GM19467 (cell line): Measurements from ENCODE around the gene CHAF1A.

ENCODE experiments used
- ATAC-seq: cut with Tn5 transposase; IDR thresholded peaks from one replicate; pipeline ENCODE4 v1.9.1; 2021; ENCODE audit warnings: mild to moderate bottlenecking, moderate library complexity; ENCODE audit not compliant: unreplicated experiment

Gene CHAF1A

DNA sequence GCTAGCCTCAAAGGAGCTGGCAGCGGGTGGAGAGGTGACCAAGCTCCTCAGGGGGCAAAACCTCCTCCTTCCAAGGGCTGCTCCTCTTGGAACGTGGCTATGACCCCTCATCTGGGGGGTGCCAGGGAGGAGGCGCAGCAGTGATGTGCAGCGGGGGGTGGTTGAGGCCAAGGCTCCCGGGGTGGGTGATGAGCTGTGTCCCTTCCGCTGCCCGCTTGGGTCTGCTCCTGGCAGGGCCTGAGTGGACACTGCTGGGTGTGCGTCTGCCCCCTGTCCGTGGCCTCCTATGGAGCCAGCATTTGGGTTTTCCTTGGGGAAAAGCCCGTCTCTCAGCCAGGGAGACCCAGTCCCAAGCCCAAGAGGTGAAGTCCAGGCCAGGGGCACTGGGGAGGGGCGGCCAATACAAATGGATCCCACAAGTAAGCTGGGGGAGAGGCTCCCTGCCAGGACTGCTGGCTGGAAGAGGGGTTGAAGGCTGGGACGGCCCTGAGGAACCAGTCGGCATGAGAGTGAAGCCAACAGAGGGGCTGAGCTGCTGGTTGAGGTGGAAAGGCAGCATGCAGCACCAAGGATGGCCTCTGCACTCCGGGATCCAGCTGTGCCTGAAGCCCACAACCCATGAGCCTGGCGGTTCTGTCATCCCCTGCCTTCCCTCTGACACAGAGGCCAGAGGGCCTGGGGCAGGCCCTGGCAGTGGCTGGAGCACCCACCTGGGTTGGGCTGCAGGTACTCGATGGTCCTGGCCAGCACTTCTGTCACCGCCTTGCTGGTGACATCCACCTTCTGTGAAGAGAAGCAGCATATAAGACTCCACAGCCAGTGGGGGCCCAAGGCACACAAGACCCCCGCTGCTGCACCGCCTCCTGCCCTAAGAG lies 36.4 kb upstream of the CHAF1A start:
- no peak for ATAC-seq

DNA sequence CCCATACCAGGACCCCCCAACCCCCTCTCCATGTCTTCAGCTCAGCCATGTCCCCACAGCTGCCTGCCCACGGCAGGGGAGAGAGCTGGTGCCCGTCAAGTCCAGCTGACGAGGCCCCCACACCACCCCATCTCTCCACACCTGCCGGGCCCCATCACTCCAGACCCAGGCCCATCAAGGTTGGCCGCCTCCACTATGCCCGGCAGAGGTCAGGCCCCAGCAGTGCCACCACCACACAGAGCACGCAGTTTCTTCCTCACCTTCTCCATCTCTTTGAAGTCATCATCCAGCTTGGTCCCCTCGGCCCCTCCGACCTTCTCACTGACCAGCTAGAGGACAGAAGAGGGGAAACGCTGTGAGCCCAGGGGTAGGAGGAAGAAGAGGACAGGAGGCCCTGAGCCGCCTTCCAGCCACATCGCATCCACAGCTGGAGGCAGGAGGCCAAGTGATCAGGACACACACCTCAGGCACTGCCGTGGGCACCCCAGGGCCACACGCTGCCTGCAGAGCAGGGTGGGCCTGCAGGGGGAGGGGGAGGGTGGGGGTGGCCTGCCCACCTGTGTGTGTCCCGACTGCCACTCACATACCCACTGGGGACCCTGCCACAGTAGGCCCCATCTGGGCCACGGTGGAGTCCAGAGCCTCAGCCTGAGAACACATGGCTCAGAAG lies 35.6 kb upstream of the CHAF1A start:
- no peak for ATAC-seq

DNA sequence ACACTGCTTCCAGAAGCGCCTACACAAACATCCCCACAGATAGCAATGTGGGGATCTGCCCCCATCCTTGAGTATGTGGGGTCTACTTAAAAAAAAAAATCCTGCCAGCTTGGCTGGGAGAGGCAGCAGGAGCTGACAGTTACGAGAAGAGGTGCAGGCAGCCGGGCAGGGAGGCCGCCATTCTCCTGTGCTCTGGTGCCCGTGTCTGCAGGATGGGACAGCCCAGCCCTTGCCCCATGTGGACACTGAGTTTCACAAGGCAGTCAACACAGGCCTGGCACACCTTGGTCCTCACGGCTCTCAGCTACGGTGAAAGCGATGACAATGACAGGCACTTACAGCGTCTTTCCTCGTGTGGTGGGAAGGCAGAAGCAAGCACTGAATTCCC lies 35.1 kb upstream of the CHAF1A start:
- ATAC-seq, result no peak

DNA sequence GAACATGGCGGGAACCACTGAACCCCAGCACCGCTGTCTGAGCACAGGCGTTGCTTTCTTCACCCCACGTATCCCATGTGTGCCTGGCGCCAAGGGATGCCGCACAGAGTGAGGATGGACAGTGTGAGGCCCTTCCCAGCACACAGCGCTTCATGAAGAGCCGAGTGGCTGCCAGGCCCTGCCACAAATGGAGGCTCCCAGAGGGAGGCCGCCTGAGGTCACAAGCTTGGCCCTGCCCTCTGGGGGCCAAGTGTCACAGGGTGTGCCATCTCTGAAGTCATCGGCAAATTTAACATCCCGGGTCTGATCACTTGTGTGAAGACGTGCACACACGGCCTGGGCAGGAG lies 34.7 kb upstream of the CHAF1A start:
- no peak for ATAC-seq

DNA sequence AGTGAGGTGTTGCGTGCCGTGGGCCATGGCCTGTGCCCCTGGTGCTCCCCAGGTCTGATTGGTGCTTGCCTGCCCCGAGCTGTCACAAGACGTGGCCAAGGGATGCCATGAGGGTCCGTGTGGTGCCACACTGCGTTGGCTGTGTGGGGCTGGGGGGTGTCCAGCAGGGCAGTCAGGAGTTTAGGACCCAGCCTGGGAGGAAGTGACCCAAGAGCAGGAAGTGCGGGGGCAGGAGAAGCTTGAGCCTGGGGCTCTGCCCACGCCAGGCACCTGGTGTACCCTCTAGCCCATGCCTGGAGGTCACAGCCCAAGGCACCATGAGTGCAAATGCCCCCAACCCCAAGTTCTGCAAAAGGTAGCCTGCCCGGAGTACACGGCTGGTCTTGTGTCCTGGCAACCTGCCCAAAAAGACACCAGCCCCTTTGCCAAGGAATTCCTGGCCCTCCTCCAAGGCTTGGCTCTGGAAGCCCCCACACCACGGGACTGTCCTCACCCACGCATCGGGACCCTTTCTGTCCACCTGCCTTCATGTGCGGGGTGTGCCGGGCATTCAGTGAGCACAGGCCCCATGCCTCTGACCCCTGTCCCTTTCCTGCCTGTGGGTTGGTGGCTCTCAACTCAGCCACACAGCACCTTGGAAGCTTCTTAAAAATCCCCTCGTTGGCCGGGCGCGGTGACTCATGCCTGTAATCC lies 34.2 kb upstream of the CHAF1A start:
- no peak for ATAC-seq

DNA sequence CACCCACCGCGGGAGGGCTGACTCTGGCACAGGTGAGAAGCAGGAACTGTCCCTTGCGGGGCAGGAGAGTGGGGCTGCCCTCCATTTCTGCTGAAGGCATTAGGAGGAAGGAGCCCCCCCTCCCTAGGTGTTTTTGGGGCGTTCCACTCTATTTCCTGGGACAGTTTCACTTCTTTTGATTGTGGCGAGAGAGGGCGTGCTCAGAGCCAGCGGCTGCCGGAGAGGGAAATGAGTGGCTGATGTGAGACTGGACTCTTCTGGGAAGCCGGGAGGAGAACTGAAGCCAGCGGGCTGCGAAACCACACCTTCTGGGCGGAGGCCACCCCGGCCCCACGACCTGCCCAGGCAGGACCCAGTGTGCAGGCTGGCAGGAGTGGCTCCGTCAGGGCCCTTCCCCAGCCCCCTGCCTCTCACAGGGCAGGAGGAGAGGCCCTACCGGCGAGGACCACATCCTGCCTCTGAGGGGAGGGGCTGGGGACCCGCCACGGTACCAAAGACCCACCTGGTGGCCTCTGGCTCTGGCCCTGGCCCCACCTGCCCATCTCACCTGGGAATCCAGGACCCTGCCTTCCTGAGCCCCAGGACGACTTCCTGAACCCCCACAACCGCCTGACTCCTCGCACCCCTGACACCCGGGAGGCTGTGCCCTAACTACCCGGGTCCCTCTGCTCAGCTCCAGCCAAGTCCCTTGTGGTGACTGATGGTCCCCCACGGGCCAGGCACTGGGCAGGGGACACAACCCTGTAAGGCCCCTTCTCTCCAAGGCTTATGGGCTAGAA lies 33.1 kb upstream of the CHAF1A start:
- ATAC-seq, result peak; percentile 50

DNA sequence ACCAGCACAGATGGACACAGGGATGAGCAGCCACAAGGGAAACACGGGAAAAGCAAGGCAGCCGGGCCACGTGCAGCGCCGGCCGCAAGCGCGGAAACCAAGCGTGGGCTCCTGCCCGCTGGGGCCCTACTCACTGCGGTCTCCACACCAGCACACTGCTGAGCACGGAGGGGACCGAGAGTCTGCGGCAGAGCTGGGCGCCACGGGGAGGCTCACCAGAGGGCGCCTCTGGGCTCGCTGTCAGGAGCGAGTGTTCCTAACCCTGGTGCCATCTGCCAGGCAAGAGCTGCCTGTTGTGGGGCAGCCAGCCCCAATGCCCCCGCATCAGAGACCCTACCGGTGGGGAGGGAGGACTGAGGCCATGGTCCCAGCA lies 32.6 kb upstream of the CHAF1A start:
- ATAC-seq, result no peak

DNA sequence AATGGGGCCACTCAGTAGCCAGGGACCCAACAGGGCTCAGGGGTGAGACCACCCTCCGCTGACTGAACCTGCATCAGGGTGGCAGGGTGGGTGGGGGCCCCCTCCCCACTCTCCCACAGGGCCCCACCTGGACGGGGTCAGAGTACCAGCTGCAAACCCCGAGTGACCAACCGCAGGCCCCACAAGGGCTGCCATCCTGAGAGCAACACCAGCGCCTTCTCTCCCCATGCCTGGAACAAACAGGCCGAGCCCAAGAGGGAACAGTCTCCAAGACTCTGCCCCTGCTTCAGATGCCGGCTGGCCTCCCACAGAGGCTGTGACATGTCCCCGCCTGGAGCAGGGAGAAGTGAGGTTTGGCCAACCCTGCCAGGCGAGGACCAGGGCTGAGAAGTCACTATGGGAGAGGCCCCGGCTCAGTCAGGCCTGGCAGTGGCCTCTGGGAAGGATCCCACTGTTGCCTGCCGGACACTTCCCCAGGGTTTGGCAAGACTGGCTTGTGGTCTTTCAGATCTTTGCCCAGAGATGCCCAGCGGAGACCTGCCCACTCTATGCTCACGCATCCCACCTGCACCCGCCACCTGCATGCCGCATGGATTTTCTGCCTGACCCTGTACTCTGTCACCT lies 31.9 kb upstream of the CHAF1A start:
- no peak for ATAC-seq

DNA sequence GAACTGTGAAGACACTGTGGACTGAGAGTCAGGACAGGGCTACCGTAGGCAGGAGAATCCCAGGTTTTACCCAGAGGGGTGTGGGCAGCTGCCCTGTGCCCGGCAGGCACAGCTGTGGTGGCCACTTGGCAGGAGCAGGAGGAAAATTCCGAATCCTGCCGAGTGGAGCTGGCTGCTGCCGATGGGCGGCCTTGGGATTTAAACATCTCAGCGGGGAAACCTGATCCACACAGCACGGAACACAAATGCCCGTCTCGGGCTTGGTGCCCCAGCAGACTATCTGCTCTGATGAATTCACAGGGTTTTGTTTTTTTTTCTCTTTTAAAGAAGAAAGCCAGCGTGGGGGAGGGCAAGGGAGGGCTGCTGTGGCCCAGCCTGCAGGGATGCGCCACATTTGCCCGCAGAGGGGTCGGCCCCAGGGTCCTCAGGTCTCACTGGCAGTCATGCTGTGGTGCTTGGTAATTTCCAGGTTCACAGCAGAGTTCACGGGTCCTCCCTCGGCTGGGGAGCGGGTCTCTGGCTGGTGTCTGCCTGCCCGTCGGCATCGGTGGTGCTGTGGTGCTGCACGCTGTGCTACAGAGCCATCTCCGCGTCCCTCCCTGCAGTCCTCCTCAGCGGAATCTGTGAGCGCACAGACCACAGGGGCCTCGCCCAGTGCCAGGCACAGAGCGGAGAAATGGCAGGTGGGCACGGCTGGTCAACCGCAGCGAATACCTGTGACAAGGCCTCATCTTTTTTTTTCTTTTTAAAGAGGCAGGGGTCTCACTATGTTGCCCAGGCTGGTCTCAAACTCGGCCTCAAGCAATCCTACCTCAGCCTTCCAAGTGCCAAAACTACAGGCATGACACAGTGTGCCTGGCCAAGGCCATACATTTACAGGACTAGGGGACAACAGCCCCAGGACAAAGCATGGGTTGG lies 30.9 kb upstream of the CHAF1A start:
- no peak for ATAC-seq

DNA sequence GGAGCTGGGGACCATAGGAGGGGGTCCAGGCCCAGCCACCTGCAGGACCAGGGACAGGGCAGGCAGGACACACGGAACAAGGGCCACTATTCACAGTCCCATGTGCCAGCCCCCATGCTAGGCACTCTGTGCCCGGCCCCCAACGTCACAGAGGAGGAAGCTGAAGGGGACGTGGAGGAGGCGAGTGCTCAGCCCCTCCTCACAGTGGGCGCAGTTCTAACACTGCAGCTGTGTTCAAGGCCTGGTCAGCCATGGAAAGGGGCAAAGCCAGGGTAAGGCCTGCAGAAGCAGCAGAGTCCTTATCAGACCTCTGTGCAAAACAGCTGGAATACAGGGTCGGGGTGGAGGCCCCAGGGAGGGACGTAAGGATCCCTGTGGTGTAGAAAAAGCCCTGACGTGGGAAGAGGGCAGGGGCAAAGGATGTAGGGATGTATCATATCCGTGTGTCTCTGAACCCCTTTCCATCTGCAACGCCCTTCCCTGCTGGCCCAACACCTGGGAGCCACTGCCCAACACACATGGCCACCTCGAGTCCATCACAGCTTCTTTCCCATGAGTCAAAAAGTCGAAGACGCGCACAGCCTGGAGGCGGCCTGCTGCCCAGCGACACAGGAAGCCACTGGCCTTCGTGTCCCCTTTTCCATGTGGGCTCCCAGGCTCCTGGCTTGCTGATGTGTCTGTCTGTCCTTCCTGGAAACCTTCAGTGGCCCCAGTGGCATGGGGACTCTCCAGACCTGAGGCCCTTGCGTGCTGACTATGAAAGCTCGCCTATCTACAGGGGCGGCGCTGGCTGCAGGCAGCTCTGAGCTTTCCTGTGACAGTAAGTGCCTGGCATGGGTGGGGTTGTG lies 30.1 kb upstream of the CHAF1A start:
- ATAC-seq, result no peak

DNA sequence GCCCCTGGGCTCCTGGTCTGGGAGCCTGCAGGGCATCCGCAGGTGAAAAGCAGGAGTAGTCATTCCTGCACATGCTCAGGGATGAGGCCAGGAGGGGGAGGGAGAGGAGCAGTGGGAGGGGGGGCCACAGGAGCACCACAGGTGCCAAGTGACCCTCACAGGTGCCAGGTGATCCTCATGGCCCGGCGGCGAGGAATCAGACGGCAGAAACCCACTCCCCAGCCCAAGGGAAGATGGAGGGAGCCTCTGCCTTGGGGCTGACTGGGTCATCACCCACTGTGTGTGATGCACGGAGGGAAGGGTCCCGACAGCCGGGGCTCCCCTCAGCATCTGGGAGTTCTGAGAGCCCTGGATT lies 29.4 kb upstream of the CHAF1A start:
- ATAC-seq, result no peak

DNA sequence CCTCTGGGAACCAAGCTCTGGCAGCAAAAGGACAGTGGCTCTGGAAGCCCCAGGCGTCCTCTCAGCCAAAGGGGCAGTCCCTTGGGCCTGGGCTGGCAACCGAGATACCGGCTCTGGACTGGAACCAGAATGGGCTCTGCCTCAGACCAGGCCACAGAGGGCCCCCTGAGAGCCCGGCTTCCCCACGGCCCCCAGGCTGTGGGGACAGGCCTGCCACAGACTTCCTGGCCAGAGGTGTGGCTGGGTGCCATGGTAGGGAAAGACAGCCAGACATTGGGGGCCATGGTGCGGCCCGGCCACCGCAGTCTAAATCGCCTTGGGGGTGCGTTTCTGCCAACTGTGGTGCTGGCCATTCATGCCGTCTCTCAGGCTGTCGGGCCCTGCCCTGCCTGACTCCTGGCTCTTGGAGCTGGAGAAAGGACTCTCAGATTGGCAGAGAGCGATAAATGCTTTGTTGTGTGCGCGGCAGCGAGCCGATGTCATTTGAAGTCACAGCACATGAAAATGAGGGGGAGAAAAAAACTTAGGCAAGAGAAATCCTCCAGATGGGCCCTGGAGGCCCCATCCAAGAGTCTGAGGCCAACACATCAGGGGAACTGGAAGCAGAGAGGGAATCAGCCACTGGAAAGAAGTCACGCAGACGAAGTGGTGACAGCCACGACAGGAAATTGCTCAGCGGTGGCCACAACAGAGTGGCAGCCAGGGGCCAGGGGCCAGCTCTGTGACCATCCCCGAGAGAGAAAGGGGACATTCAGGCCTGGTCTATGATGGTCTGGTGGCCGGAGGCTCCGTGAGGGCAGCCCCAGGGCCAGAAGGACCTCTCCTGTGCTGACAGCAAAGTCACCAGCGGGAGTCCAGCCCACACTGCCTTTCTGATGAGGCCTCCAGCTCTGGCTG lies 28.6 kb upstream of the CHAF1A start:
- no peak for ATAC-seq

DNA sequence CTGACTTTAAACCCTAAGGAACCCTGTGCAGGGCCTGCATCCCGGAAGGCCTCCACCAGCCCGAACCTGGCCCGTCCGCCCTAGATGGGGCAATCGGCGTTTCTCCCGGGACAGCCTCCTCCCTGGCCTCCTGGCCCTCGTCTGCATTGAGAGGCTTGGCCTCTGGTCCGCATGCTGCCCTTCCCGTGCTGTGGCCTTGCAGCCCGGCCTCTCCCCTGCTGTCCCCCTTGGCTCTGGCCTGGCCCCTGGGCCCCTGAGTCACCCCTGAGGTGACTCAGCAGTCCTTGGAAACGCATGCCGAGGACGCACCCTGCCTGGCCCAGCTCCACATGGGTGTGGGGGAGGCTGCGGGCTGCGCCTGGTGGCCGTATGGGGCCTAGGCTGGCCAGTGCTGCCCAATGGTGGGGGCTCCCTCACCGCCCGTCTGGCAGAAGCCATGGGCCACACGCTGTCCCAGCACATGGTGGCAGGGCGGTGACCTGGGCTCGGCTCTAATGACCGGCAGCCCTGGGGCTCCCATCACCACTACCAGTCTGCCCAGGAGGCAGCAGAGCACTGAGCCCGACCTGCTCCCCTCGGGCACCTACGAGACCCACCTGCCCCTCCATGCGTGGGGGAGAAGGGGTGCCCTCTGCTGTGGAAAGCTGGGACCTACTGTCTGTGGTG lies 27.8 kb upstream of the CHAF1A start:
- no peak for ATAC-seq

DNA sequence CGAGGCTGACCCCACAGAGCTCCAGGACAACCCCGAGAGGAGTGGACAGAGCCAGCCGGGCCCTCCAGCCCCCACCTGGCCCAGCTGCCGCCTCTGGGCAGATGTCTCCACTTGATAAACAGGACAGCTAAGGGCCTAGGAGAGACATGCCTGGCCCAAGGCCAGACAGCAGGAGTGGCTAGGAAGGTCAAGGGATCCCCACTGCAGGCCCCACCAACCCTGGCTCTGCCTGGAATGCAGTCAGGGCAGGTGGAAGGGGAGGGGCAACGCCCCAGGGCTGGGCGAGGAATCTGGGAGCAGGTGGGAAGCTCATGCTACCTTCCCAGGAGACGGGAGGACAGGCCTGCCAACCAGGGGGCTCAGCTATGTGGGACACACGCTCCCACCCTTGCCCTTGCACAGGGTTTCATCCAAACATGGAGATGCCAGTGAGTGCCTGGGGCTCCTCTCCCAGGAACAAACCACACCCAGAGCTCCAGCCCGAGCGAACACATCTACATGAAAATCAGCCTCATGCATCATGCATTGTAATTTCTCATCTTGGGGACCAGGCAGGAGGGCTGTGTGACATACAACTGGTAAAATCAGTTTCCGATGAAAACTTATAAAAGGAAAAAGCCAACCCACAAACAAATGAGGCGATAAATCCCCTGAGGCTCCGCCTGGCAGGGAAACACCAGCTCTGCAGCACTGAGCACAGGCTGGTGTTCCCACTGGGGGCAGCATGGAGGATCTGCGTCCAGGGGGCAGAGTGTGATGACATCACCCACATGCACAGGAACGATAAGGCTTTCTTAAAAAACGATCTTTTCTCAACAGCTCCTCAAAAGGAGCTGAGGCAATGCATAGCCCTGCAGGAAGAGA lies 27.0 kb upstream of the CHAF1A start:
- ATAC-seq, result no peak

DNA sequence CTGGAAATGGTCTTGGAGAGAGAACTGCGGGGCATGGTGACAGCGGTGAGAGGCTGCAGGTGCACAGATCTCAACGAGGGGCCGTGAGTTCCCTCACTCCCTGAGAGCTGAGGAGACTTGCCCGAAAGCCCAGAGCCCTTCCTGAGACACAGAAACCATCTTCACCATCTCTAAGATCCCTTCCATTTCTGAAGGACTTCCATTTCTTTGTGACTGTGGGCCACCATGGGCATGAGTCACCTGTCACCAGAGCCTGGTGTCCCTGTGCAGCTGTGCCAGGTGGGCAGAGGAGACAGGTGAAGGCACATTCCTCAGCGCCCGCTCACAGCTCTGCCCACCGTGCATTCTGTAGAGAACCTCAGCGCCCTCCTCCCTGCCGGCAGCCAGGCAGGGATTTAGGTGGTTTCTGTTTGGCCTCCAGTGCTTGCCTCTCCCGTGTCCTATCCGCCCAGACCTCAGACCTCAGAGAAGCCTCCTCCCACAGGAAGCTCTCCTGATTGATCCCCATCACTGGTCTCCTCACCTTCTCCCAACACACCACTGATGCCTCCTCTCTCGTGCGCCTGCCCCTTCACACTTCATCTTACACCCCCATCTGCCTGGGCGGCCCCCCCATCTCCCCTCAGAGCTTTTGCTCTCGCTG lies 26.3 kb upstream of the CHAF1A start:
- ATAC-seq, result no peak

DNA sequence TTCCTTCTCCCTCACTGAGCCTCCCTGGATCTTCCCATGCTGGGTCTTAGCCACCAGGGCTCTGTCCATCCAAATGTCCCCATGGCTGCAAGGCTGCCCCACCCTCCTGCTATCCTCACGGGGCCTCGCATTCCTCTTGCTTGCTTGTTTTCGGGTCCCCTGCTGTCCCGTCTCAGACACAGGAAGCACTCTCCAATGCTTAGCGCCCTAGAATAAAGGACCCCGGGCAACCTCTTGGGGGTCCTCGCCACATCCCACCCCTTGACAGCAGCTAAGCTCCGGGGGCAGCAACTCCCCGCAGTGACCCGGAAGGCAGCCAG lies 25.8 kb upstream of the CHAF1A start:
- no peak for ATAC-seq
